Psoas muscle (tissue), 8 donors: ENCODE measurements around the gene CDK5RAP2. TPM values are rescaled to one million over a fixed set of nuclear protein-coding genes. Genes with fewer than 3 reads are reported as not detected.

ENCODE experiments used
- ATAC-seq, 4 donors: fragments of 200-7000 bp; cut with Tn5 transposase; one replicate each; pipeline ENCODE4 v1.9.1; 2020; ENCODE audit warnings: moderate library complexity in 3 of 4, mild to moderate bottlenecking in 2 of 4
- DNase-seq, 2 donors: peaks; one replicate each; pipeline ENCODE4 v3.0.0-alpha.2; 2020
- H3K27ac ChIP-seq: fragments of 200-600 bp; one replicate; pipeline ENCODE4 v1.8.0; 2022
- H3K27me3 ChIP-seq, 3 donors: fragments of 200-600 bp in 1 of 3; one replicate each; pipeline versions ENCODE4 v1.6.1 to v1.8.0; 2013 to 2022; ENCODE audit warnings: low read length in 2 of 3, mild to moderate bottlenecking in 2 of 3, moderate library complexity in 1 of 3; ENCODE audit not compliant: insufficient read depth in 3 of 3
- H3K36me3 ChIP-seq, 2 donors: fragments of 200-600 bp in 1 of 2; one replicate each; pipeline versions ENCODE4 v1.6.1 to v1.8.0; 2013 to 2022; ENCODE audit warnings: low read depth in 1 of 2, mild to moderate bottlenecking in 1 of 2, moderate library complexity in 1 of 2; ENCODE audit not compliant: insufficient read depth in 1 of 2
- H3K4me1 ChIP-seq: fragments of 200-600 bp; one replicate; pipeline ENCODE4 v1.8.0; 2022
- H3K4me3 ChIP-seq: fragments of 200-600 bp; one replicate; pipeline ENCODE4 v1.8.0; 2022; ENCODE audit warnings: mild to moderate bottlenecking
- H3K9me3 ChIP-seq: fragments of 200-600 bp; one replicate; pipeline ENCODE4 v1.8.0; 2022
- WGBS, 3 donors: extraction: QIAGEN DNeasy Blood & Tissue Kit; methylation state at CpG; one replicate each; pipeline versions ENCODE4 v1.1.6 to v1.1.7; 2013; 5-methylcytosine and 5-hydroxymethylcytosine counted together
- intact Hi-C, 2 donors: fragments of 100-400 bp; cut with DNase I; formaldehyde crosslinking; loops; one replicate each; pipeline versions ENCODE4 v1.11.0 to v1.14.2; 2022
- polyA plus RNA-seq, 3 donors: library from polyadenylated mRNA; stranded (reverse); fragments of 200-250 nt; gene quantifications; one replicate each; pipeline ENCODE4 v1.2.3, GENCODE V29; 2013
- total RNA-seq, 4 donors: library from RNA; stranded (reverse); fragmentation: NEBNext Ultra II Directional in 2 of 4; extraction: Animal tissue kit (Norgen Biotek cat#: 25700) in 2 of 4; gene quantifications; one replicate each; pipeline versions ENCODE4 v1.2.1 to v1.2.4, GENCODE V29; 2021 to 2023
- TF ChIP-seq, protein P1 (sequence below): fragments of 200-600 bp; IDR thresholded peaks from one replicate; pipeline ENCODE4 v1.8.0; 2022; ENCODE audit warnings: antibody characterized with exemption
- donor health status: healthy with polysubstance abuse.
- donor health status: DM: no; HTN: no; CAD: no; lungs with moderate emphysema.
- donor health status: Bipolar disorder and iron deficiency.
- donor health status: healthy.
- donor health status: DM: yes; HTN: yes; CAD: no.
- donor health status: DM: no; HTN: no; CAD: no.
- donor health status: DM: no; HTN: no; CAD: no.
- donor health status: DM: yes; HTN: yes; CAD: no.

CDK5RAP2 gene
- total and polyA plus RNA-seq, 7 donors: 26.0 to 95.1 (median 60.3) TPM

GRCh38 chr9:120398286-120398685, 181.7 kb downstream of the CDK5RAP2 start:
- H3K27me3 ChIP-seq: no peaks in the 10 kb centered on the region
- DNase-seq (no peak), ATAC-seq (no peak)
- no peaks in the 10 kb centered on the region for H3K9me3 ChIP-seq
- peaks cover 6% of the 10 kb centered on the region for H3K4me1 ChIP-seq
- intact Hi-C loops: no loop called here
- H3K27ac ChIP-seq: no peak overlapping the region
- TF ChIP-seq, protein P1, sequence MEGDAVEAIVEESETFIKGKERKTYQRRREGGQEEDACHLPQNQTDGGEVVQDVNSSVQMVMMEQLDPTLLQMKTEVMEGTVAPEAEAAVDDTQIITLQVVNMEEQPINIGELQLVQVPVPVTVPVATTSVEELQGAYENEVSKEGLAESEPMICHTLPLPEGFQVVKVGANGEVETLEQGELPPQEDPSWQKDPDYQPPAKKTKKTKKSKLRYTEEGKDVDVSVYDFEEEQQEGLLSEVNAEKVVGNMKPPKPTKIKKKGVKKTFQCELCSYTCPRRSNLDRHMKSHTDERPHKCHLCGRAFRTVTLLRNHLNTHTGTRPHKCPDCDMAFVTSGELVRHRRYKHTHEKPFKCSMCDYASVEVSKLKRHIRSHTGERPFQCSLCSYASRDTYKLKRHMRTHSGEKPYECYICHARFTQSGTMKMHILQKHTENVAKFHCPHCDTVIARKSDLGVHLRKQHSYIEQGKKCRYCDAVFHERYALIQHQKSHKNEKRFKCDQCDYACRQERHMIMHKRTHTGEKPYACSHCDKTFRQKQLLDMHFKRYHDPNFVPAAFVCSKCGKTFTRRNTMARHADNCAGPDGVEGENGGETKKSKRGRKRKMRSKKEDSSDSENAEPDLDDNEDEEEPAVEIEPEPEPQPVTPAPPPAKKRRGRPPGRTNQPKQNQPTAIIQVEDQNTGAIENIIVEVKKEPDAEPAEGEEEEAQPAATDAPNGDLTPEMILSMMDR: no peak
- H3K4me3 ChIP-seq: no peak overlapping the region
- peaks cover 8 to 96% of the 10 kb centered on the region in 2 donors for H3K36me3 ChIP-seq

DNA sequence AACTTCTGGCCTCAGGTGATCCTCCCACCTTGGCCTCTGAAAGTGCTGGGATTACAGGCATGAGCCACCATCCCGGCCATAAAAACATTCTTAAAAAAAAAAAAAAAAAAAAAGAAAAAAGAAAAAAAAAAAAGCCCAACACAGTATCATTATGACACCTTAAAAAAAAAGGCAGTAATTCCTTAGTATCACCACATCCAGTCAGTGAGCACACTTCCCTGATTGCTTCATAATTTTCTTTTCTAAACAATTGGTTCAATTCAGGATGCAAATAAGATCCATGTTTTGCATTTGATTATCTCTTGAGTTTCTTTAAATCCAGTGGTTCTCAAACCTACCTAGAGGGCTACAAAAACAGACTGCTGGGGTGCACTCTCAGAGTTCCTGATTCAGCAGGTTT, 182.5 kb downstream of the CDK5RAP2 start:
- DNase-seq (no peak), ATAC-seq (no peak)
- Histone ChIP-seq H3K36me3 (peaks cover 8 to 98% of the 10 kb centered on the region in 2 donors), H3K4me3 (no peak overlapping the region), H3K9me3 (no peaks in the 10 kb centered on the region), H3K4me1 (no peaks in the 10 kb centered on the region), H3K27ac (no peak overlapping the region), H3K27me3 (no peaks in the 10 kb centered on the region)
- 93 to 96% (median 94%) methylated on average over 1 of the region's 1 CpG for WGBS, 3 donors
- TF ChIP-seq, protein P1: no peak
- intact Hi-C loops: no loop called here

DNA sequence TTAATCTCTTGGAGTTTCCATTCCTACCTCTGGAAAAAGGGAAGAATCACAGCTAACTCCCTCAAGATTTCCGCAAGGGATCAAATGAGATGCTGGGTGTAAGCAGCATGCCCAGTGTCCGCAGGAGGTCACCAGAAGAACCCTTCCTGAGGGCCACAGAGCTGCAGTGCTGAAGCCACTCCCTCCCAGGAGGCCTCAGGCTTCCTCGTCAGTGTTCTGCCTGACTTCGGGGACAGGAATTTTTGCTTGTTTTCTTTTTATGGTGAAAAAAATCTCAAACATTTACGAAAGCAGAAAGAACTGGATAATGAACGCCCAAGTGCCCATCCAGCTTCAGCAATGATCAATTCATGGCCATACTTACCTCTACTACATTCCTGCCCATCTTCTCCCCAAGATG, 183.0 kb downstream of the CDK5RAP2 start:
- WGBS, 3 donors: 94 to 97% (median 96%) methylated on average over 6 of the region's 6 CpGs
- ATAC-seq: no peak
- Histone ChIP-seq H3K4me3 (no peak overlapping the region), H3K9me3 (no peaks in the 10 kb centered on the region), H3K4me1 (no peaks in the 10 kb centered on the region), H3K27me3 (no peaks in the 10 kb centered on the region), H3K36me3 (peaks cover 8 to 98% of the 10 kb centered on the region in 2 donors), H3K27ac (no peak overlapping the region)
- TF ChIP-seq, protein P1: no peak
- intact Hi-C loops: no loop called here
- DNase-seq: no peak

DNA sequence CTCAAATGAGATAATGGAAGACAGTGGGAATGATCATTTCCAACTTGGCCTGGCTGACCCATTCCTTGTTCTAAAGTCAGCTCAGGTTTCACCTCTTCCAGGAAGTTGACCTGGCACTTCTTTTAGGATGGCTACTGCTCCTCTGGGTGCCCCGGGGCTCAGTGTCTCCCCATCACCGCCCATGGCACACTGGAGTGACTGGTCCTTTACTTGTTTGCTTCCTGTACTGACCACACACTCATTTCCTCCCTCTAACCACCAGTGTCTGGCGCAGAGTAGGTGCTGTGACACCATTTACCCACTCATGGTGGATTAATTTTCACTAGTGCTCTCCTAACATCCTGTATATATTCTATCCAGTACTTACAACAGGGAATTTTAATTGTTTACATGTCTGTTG, 183.5 kb downstream of the CDK5RAP2 start:
- WGBS, 3 donors: 68 to 72% (median 72%) methylated on average over 3 of the region's 3 CpGs
- no peak for DNase-seq
- intact Hi-C loops: no loop called here

DNA sequence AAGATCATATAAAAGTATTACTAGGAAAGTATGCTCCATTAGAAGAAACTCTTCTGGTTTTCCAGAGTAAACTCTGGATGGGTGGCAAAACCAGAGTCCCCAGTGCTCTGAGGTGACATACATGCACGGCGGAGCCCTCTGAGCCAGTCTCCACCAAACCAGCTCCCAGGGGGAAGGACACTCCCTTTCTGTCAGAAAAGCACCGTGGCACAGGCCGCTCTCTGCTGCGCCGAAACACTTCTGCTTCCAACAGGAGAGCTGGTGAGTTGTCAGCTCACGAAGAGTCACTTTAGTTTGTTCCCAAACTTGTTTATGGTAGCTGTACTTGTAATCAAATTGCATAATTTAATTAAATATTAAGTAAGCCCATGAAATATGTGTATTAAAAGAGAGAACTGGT, 184.6 kb downstream of the CDK5RAP2 start:
- DNase-seq (no peak), ATAC-seq (no peak)
- Histone ChIP-seq H3K4me1 (peaks cover 8% of the 10 kb centered on the region), H3K36me3 (peaks cover 11 to 98% of the 10 kb centered on the region in 2 donors), H3K27ac (no peak overlapping the region), H3K4me3 (no peak overlapping the region), H3K9me3 (no peaks in the 10 kb centered on the region), H3K27me3 (no peaks in the 10 kb centered on the region)
- intact Hi-C loops: no loop called here
- 90 to 98% (median 93%) methylated on average over 7 of the region's 7 CpGs for WGBS, 3 donors
- TF ChIP-seq, protein P1: no peak

More for the DNA sequence above, 183.5 kb downstream of the CDK5RAP2 start:
- Histone ChIP-seq H3K4me1 (peaks cover under 1% of the 10 kb centered on the region), H3K27ac (no peak overlapping the region), H3K27me3 (no peaks in the 10 kb centered on the region), H3K4me3 (no peak overlapping the region), H3K36me3 (peaks cover 8 to 98% of the 10 kb centered on the region in 2 donors), H3K9me3 (no peaks in the 10 kb centered on the region)
- TF ChIP-seq, protein P1: no peak
- ATAC-seq: peak in 2 of 4 donors; percentile 28 to 32
